Suprapubic skin (tissue), 4 donors: ENCODE results near the gene ZNF385D. TPM values are rescaled to one million over a fixed set of nuclear protein-coding genes. Genes with fewer than 3 reads are reported as not detected.

Source experiments
- DNase-seq, 2 donors: peaks; one replicate each; pipeline ENCODE4 v3.0.0-alpha.2; 2019; ENCODE audit warnings: low spot score in 2 of 2
- H3K27ac ChIP-seq: fragments of 200-600 bp; sonication (generic); one replicate; pipeline ENCODE4 v1.5.1; 2019
- H3K27me3 ChIP-seq: fragments of 200-600 bp; sonication (generic); one replicate; pipeline ENCODE4 v1.5.1; 2019
- H3K36me3 ChIP-seq: fragments of 200-600 bp; sonication (generic); one replicate; pipeline ENCODE4 v1.5.1; 2019
- H3K4me1 ChIP-seq: fragments of 200-600 bp; sonication (generic); one replicate; pipeline ENCODE4 v1.5.1; 2019
- H3K4me3 ChIP-seq: fragments of 200-600 bp; sonication (generic); one replicate; pipeline ENCODE4 v1.5.1; 2019; ENCODE audit warnings: mild to moderate bottlenecking
- H3K9me3 ChIP-seq: fragments of 200-600 bp; sonication (generic); one replicate; pipeline ENCODE4 v1.5.1; 2019
- CTCF ChIP-seq, 2 donors: fragments of 200-600 bp in 1 of 2; fragments of 450-650 bp in 1 of 2; sonication (generic) in 1 of 2; IDR thresholded peaks; one replicate each; pipeline ENCODE4 v1.5.1; 2016 to 2019; ENCODE audit warnings: antibody characterized with exemption in 2 of 2, mild to moderate bottlenecking in 1 of 2, moderate library complexity in 1 of 2
- EP300 ChIP-seq: sonication (generic); formaldehyde crosslinking; IDR thresholded peaks from one replicate; pipeline ENCODE4 v1.6.1; 2017; ENCODE audit warnings: antibody characterized with exemption
- POLR2A ChIP-seq, 2 donors: fragments of 450-650 bp; IDR thresholded peaks; one replicate each; pipeline ENCODE4 v1.6.1; 2017; ENCODE audit warnings: antibody characterized with exemption in 2 of 2, mild to moderate bottlenecking in 2 of 2, moderate library complexity in 2 of 2
- POLR2AphosphoS5 ChIP-seq, 3 donors: sonication (generic); formaldehyde crosslinking; IDR thresholded peaks; one replicate each; pipeline ENCODE4 v1.6.1; 2017; ENCODE audit warnings: antibody characterized with exemption in 3 of 3
- WGBS: methylation state at CpG from one replicate; pipeline ENCODE4 v1.1.5; 2018; 5-methylcytosine and 5-hydroxymethylcytosine counted together
- total RNA-seq, 4 donors: library from RNA; depleted of rRNA; stranded (reverse); fragments of >200 nt; gene quantifications; one replicate each; pipeline ENCODE4 v1.1.0, GENCODE V29; 2016

The ZNF385D gene
- total RNA-seq, 4 donors from 2014 or later: 0.86 to 3.7 (median 1.6) TPM

GRCh38 chr3:21543380-21544075 is 207.5 kb downstream of the ZNF385D start:
- no peak for DNase-seq
- 64% methylated on average over 15 of the region's 15 CpGs for WGBS
- H3K4me1 ChIP-seq: peaks cover 6% of the 10 kb centered on the region
- no peak overlapping the region for H3K4me3 ChIP-seq
- H3K27me3 ChIP-seq: no peaks in the 10 kb centered on the region
- H3K27ac ChIP-seq: no peak overlapping the region
- TF ChIP-seq POLR2A (IDR thresholded peaks at IDR 0.05) (no peak), POLR2AphosphoS5 (IDR thresholded peaks at IDR 0.05) (no peak), EP300 (no peak), CTCF (IDR thresholded peaks at IDR 0.05) (no peak)
- H3K36me3 ChIP-seq: no peaks in the 10 kb centered on the region
- no peaks in the 10 kb centered on the region for H3K9me3 ChIP-seq

- Histone ChIP-seq H3K27me3 (no peaks in the 10 kb centered on the region), H3K4me1 (peaks cover 6% of the 10 kb centered on the region), H3K27ac (no peak overlapping the region), H3K9me3 (no peaks in the 10 kb centered on the region), H3K36me3 (no peaks in the 10 kb centered on the region), H3K4me3 (no peak overlapping the region)
- no peak for DNase-seq
- no peak for TF ChIP-seq EP300
- TF ChIP-seq POLR2AphosphoS5 (IDR thresholded peaks at IDR 0.05): no peak
- TF ChIP-seq CTCF (IDR thresholded peaks at IDR 0.05): no peak
- no peak for TF ChIP-seq POLR2A (IDR thresholded peaks at IDR 0.05)
- 88% methylated on average over 29 of the region's 29 CpGs for WGBS
These were observed 208.2 kb downstream of the ZNF385D start for GRCh38 chr3:21542656-21543379.

GRCh38 chr3:21540265-21540664 is 210.7 kb downstream of the ZNF385D start:
- 67% methylated on average over 6 of the region's 6 CpGs for WGBS
- TF ChIP-seq EP300: no peak

GRCh38 chr3:21534462-21534861 is 216.5 kb downstream of the ZNF385D start:
- no peak overlapping the region for H3K27ac ChIP-seq
- WGBS: 40% methylated on average over 3 of the region's 3 CpGs
- H3K27me3 ChIP-seq: no peaks in the 10 kb centered on the region
- H3K36me3 ChIP-seq: no peaks in the 10 kb centered on the region
- H3K4me3 ChIP-seq: no peak overlapping the region
- no peak for DNase-seq
- no peaks in the 10 kb centered on the region for H3K4me1 ChIP-seq
- TF ChIP-seq CTCF (IDR thresholded peaks at IDR 0.05) (no peak), POLR2AphosphoS5 (IDR thresholded peaks at IDR 0.05) (no peak), EP300 (no peak), POLR2A (IDR thresholded peaks at IDR 0.05) (no peak)
- no peaks in the 10 kb centered on the region for H3K9me3 ChIP-seq

More at GRCh38 chr3:21540265-21540664, 210.7 kb downstream of the ZNF385D start:
- DNase-seq: no peak
- Histone ChIP-seq H3K27ac (no peak overlapping the region), H3K9me3 (no peaks in the 10 kb centered on the region), H3K4me1 (peaks cover 6% of the 10 kb centered on the region), H3K36me3 (no peaks in the 10 kb centered on the region), H3K27me3 (no peaks in the 10 kb centered on the region), H3K4me3 (no peak overlapping the region)

GRCh38 chr3:21533002-21533401 is 218.0 kb downstream of the ZNF385D start:
- 57% methylated on average over 5 of the region's 5 CpGs for WGBS
- TF ChIP-seq CTCF (IDR thresholded peaks at IDR 0.05): no peak
- no peak for TF ChIP-seq POLR2AphosphoS5 (IDR thresholded peaks at IDR 0.05)
- no peak for TF ChIP-seq EP300
- TF ChIP-seq POLR2A (IDR thresholded peaks at IDR 0.05): no peak
- DNase-seq: no peak

More at GRCh38 chr3:21533002-21533401, 218.0 kb downstream of the ZNF385D start:
- no peak overlapping the region for H3K27ac ChIP-seq
- H3K4me1 ChIP-seq: no peaks in the 10 kb centered on the region
- no peaks in the 10 kb centered on the region for H3K9me3 ChIP-seq
- no peaks in the 10 kb centered on the region for H3K36me3 ChIP-seq
- H3K27me3 ChIP-seq: no peaks in the 10 kb centered on the region
- no peak overlapping the region for H3K4me3 ChIP-seq
